HG02798 (cell line): ENCODE measurements around the gene HNF1B.

ENCODE experiments used
- ATAC-seq: cut with Tn5 transposase; IDR thresholded peaks from one replicate; pipeline ENCODE4 v1.9.1; 2021; ENCODE audit warnings: mild to moderate bottlenecking; ENCODE audit not compliant: unreplicated experiment, poor library complexity

HNF1B gene

GRCh38 chr17:37640015-37640414 is 104.8 kb downstream of the HNF1B start:
- ATAC-seq: no peak

- ATAC-seq: no peak
Measured at GRCh38 chr17:37637956-37638355, 106.9 kb downstream of the HNF1B start.
